WTC11 (cell line): Measurements from ENCODE around the gene KDM4C. TPM values are rescaled to one million over a fixed set of nuclear protein-coding genes. Genes with fewer than 3 reads are reported as not detected.

Experiments
- ATAC-seq: fragments of 200-7000 bp; cut with Tn5 transposase; 2 replicates; pipeline ENCODE4 v1.10.0; 2021; ENCODE audit warnings: mild to moderate bottlenecking, moderate library complexity
- CTCF ChIA-PET: fragments of 300-600 bp; sonication (Branson Sonifier 250); formaldehyde crosslinking; loops from one replicate; lab custom pipeline; 2021; ENCODE audit warnings: antibody characterized with exemption; lab: Charles Lee
- POLR2A ChIA-PET: fragments of 350-600 bp; sonication (Branson Sonifier 250); formaldehyde crosslinking; loops from one replicate; lab custom pipeline; 2021; ENCODE audit warnings: antibody characterized with exemption; lab: Charles Lee
- DNase-seq: peaks from one replicate; pipeline ENCODE4 v3.0.0; 2021; ENCODE audit warnings: low spot score
- H3K27ac Mint-ChIP-seq: 2 replicates; pipeline ENCODE4 v1.8.0; 2021; ENCODE audit warnings: mixed read lengths
- H3K27me3 Mint-ChIP-seq: 2 replicates; pipeline ENCODE4 v1.8.0; 2021; ENCODE audit warnings: low read depth, mild to moderate bottlenecking, moderate library complexity, mixed read lengths
- H3K36me3 Mint-ChIP-seq: 2 replicates; pipeline ENCODE4 v1.8.0; 2021; ENCODE audit warnings: mixed read lengths
- H3K4me1 Mint-ChIP-seq: 2 replicates; pipeline ENCODE4 v1.8.0; 2022; ENCODE audit warnings: mixed read lengths
- H3K4me3 Mint-ChIP-seq: 2 replicates; pipeline ENCODE4 v1.8.0; 2021; ENCODE audit warnings: mild to moderate bottlenecking, moderate library complexity, mixed read lengths
- H3K9me3 Mint-ChIP-seq: 2 replicates; pipeline ENCODE4 v1.8.0; 2021; ENCODE audit warnings: mixed read lengths
- AFF4 ChIP-seq: sonication (generic); formaldehyde crosslinking; IDR thresholded peaks from 2 replicates; pipeline ENCODE4 v1.8.1; 2023; ENCODE audit warnings: mild to moderate bottlenecking, missing genetic modification reagents, borderline replicate concordance
- ATF1 ChIP-seq: sonication (generic); formaldehyde crosslinking; IDR thresholded peaks from 2 replicates; pipeline ENCODE4 v1.8.1; 2023; ENCODE audit warnings: mild to moderate bottlenecking, moderate library complexity, missing genetic modification reagents
- ATF2 ChIP-seq: sonication (generic); formaldehyde crosslinking; IDR thresholded peaks from 2 replicates; pipeline ENCODE4 v1.8.1; 2022; ENCODE audit warnings: low read depth, missing genetic modification reagents, borderline replicate concordance
- CBFB ChIP-seq: sonication (generic); formaldehyde crosslinking; IDR thresholded peaks from 2 replicates; pipeline ENCODE4 v1.8.1; 2022; ENCODE audit warnings: mild to moderate bottlenecking, low read depth, missing genetic modification reagents
- FOXJ3 ChIP-seq: sonication (generic); formaldehyde crosslinking; IDR thresholded peaks from 2 replicates; pipeline ENCODE4 v1.9.0; 2021; ENCODE audit warnings: missing genetic modification reagents, mild to moderate bottlenecking, borderline replicate concordance
- JUN ChIP-seq: sonication (generic); formaldehyde crosslinking; IDR thresholded peaks from 2 replicates; pipeline ENCODE4 v1.8.0; 2023; ENCODE audit warnings: mild to moderate bottlenecking, missing genetic modification reagents
- MYBL2 ChIP-seq: sonication (generic); formaldehyde crosslinking; IDR thresholded peaks from 2 replicates; pipeline ENCODE4 v1.8.1; 2023; ENCODE audit warnings: mild to moderate bottlenecking, moderate library complexity, missing genetic modification reagents
- NFYB ChIP-seq: sonication (generic); formaldehyde crosslinking; conservative IDR thresholded peaks from 2 replicates; pipeline ENCODE4 v1.8.0; 2022; ENCODE audit warnings: low read depth, missing genetic modification reagents
- OVOL2 ChIP-seq: fragments of 250-450 bp; sonication (Bioruptor Pico); IDR thresholded peaks from 2 replicates; pipeline ENCODE4 v1.9.0; 2021; ENCODE audit warnings: mild to moderate bottlenecking, borderline replicate concordance
- RELA ChIP-seq: sonication (generic); formaldehyde crosslinking; IDR thresholded peaks from 2 replicates; pipeline ENCODE4 v1.8.1; 2022; ENCODE audit warnings: missing genetic modification reagents, mild to moderate bottlenecking, borderline replicate concordance
- USF1 ChIP-seq: sonication (generic); formaldehyde crosslinking; IDR thresholded peaks from 2 replicates; pipeline ENCODE4 v1.8.0; 2022; ENCODE audit warnings: mild to moderate bottlenecking, missing genetic modification reagents
- ZBTB21 ChIP-seq: sonication (generic); formaldehyde crosslinking; IDR thresholded peaks from 2 replicates; pipeline ENCODE4 v1.8.1; 2023; ENCODE audit warnings: mild to moderate bottlenecking, missing genetic modification reagents, borderline replicate concordance
- ZNF121 ChIP-seq: sonication (generic); formaldehyde crosslinking; IDR thresholded peaks from 2 replicates; pipeline ENCODE4 v1.8.0; 2023; ENCODE audit warnings: missing genetic modification reagents
- ZNF219 ChIP-seq: sonication (generic); formaldehyde crosslinking; IDR thresholded peaks from 2 replicates; pipeline ENCODE4 v1.8.0; 2023; ENCODE audit warnings: missing genetic modification reagents, mild to moderate bottlenecking, borderline replicate concordance
- total RNA-seq: library from RNA; stranded (reverse); gene quantifications from 3 replicates; pipeline ENCODE4 v1.2.3, GENCODE V29; 2021
- TF ChIP-seq, protein P1 (sequence below): sonication (generic); formaldehyde crosslinking; IDR thresholded peaks from 2 replicates; pipeline ENCODE4 v1.8.1; 2022; ENCODE audit warnings: missing genetic modification reagents, borderline replicate concordance
- TF ChIP-seq, protein P2 (sequence below): sonication (generic); formaldehyde crosslinking; IDR thresholded peaks from 2 replicates; pipeline ENCODE4 v1.8.0; 2022; ENCODE audit warnings: mild to moderate bottlenecking, missing genetic modification reagents
- TF ChIP-seq, protein P3 (sequence below): fragments of 250-450 bp; sonication (Bioruptor Pico); IDR thresholded peaks from 2 replicates; pipeline ENCODE4 v1.9.0; 2021; ENCODE audit warnings: moderate library complexity, mild to moderate bottlenecking, inconsistent platforms, borderline replicate concordance
- TF ChIP-seq, protein P4 (sequence below): sonication (generic); formaldehyde crosslinking; IDR thresholded peaks from 2 replicates; pipeline ENCODE4 v1.8.1; 2023; ENCODE audit warnings: mild to moderate bottlenecking, missing genetic modification reagents

The KDM4C gene
- total RNA-seq, 1 experiment from 2014 or later = 29.2 TPM

DNA sequence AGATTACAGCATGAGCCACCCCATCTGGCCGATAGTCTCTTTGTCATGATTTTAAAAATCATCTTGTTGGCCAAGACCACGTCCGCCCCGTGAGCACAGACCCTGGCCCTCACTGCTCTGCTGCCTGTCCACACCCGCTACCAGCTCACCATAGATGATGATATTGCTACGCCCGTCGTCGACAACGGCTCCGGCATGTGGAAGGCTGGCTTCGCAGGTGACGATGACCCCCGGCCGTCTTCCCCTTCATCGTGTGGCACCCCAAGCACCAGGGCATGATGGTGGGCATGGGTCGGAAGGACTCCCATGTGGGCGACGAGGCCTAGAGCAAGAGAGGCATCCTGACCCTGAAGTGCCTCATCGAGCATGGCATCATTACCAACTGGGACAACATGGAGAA lies 76.5 kb downstream of the KDM4C start (continued):
- no peak for TF ChIP-seq AFF4
- TF ChIP-seq, all 79 proteins: peak for 0

DNA sequence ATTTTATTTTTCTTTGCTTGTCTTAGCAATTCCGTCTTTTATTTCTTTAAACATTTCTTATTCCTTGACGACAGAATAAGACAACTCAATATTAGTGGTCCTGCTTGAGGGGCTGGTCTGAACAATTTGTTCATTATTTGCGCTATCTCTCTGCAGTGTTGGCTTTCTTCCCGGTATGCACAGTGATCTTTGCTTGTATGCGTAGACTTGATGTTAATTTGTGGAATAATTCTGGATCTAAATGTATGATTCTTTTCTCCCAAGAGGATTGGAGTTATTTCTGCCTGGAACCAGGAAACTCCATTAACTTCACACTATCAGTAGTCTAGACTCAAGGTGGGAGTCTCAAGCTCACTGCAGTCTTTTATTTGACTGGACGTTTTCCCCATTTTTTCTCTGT lies 80.4 kb downstream of the KDM4C start:
- ATAC-seq = no peak
- CTCF ChIA-PET = interaction anchor here (2.9 kb wide), 1 partner anchor 11 kb away, joined by 18 read pairs; no protein-coding TSS in a partner anchor
- no peak overlapping the region for H3K4me3 Mint-ChIP-seq
- peaks cover 27% of the 10 kb centered on the region for H3K36me3 Mint-ChIP-seq
- peaks cover 11% of the 10 kb centered on the region for H3K9me3 Mint-ChIP-seq
- 0 out of 2 replicates have a peak overlapping the region, but pooled peaks have one; percentile 28 for H3K27ac Mint-ChIP-seq
- H3K27me3 Mint-ChIP-seq = no peaks in the 10 kb centered on the region
- POLR2A ChIA-PET = no interaction called here
- no peak for DNase-seq
- H3K4me1 Mint-ChIP-seq = no peaks in the 10 kb centered on the region
- no peak for TF ChIP-seq JUN
- TF ChIP-seq ATF1 (CRISPR knock-in tag) = no peak
- TF ChIP-seq ZBTB21 (CRISPR knock-in tag) = no peak

DNA sequence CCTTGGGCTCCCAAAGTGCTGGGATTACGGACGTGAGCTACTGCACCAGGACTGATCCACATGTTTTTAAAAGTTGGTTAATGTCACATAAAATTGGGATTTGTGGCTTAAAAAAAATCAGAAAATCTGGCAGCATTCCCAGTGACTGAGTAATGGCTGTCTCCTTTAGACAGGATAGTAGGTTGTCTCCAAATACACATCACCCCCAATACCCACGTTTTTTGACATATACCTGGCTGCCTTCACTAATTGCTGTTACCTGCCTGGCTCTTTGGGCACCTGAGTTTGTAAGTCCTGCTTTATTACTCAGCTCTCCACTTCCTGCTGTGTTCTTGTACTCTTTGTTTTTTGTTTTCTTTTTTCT lies 84.8 kb downstream of the KDM4C start:
- no peak overlapping the region for H3K4me3 Mint-ChIP-seq
- H3K36me3 Mint-ChIP-seq = no peaks in the 10 kb centered on the region; the same call in 1 of the 2 replicates
- no peak for TF ChIP-seq CBFB (CRISPR knock-in tag)
- TF ChIP-seq USF1 (CRISPR knock-in tag) = no peak
- TF ChIP-seq ZNF121 (CRISPR knock-in tag) = no peak
- TF ChIP-seq, protein P1, sequence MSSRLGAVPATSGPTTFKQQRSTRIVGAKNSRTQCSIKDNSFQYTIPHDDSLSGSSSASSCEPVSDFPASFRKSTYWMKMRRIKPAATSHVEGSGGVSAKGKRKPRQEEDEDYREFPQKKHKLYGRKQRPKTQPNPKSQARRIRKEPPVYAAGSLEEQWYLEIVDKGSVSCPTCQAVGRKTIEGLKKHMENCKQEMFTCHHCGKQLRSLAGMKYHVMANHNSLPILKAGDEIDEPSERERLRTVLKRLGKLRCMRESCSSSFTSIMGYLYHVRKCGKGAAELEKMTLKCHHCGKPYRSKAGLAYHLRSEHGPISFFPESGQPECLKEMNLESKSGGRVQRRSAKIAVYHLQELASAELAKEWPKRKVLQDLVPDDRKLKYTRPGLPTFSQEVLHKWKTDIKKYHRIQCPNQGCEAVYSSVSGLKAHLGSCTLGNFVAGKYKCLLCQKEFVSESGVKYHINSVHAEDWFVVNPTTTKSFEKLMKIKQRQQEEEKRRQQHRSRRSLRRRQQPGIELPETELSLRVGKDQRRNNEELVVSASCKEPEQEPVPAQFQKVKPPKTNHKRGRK (CRISPR knock-in tag) = no peak
- no peak for TF ChIP-seq MYBL2 (CRISPR knock-in tag)
- TF ChIP-seq ZNF219 (CRISPR knock-in tag) = no peak
- CTCF ChIA-PET = interaction anchor here (1.3 kb wide), 1 partner anchor 15 kb away, joined by 4 read pairs; no protein-coding TSS in a partner anchor
- POLR2A ChIA-PET = no interaction called here
- ATAC-seq = no peak
- no peak for DNase-seq
- peaks cover 9% of the 10 kb centered on the region for H3K4me1 Mint-ChIP-seq
- H3K9me3 Mint-ChIP-seq = no peaks in the 10 kb centered on the region
- 0 out of 2 replicates have a peak overlapping the region, but pooled peaks have one; percentile 13 for H3K27ac Mint-ChIP-seq
- no peaks in the 10 kb centered on the region for H3K27me3 Mint-ChIP-seq

- Mint-ChIP-seq H3K36me3 (no peaks in the 10 kb centered on the region), H3K27ac (no peak overlapping the region), H3K9me3 (no peaks in the 10 kb centered on the region), H3K4me1 (peaks cover 9% of the 10 kb centered on the region), H3K27me3 (no peaks in the 10 kb centered on the region), H3K4me3 (no peak overlapping the region)
- ChIA-PET POLR2A (no interaction called here), CTCF (interaction anchor here (1.0 kb wide), 1 partner anchor 17 kb away, joined by 3 read pairs; no protein-coding TSS in a partner anchor)
- ATAC-seq = no peak
- no peak for DNase-seq
- TF ChIP-seq, protein P2, sequence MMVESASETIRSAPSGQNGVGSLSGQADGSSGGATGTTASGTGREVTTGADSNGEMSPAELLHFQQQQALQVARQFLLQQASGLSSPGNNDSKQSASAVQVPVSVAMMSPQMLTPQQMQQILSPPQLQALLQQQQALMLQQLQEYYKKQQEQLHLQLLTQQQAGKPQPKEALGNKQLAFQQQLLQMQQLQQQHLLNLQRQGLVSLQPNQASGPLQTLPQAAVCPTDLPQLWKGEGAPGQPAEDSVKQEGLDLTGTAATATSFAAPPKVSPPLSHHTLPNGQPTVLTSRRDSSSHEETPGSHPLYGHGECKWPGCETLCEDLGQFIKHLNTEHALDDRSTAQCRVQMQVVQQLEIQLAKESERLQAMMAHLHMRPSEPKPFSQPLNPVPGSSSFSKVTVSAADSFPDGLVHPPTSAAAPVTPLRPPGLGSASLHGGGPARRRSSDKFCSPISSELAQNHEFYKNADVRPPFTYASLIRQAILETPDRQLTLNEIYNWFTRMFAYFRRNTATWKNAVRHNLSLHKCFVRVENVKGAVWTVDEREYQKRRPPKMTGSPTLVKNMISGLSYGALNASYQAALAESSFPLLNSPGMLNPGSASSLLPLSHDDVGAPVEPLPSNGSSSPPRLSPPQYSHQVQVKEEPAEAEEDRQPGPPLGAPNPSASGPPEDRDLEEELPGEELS (CRISPR knock-in tag) = no peak
- TF ChIP-seq, protein P3, sequence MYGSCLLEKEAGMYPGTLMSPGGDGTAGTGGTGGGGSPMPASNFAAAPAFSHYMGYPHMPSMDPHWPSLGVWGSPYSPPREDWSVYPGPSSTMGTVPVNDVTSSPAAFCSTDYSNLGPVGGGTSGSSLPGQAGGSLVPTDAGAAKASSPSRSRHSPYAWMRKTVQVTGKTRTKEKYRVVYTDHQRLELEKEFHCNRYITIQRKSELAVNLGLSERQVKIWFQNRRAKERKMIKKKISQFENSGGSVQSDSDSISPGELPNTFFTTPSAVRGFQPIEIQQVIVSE (CRISPR knock-in tag) = no peak
- no peak for TF ChIP-seq ATF2 (CRISPR knock-in tag)
- no peak for TF ChIP-seq OVOL2
- no peak for TF ChIP-seq FOXJ3 (CRISPR knock-in tag)
- TF ChIP-seq RELA = no peak
- TF ChIP-seq, protein P4, sequence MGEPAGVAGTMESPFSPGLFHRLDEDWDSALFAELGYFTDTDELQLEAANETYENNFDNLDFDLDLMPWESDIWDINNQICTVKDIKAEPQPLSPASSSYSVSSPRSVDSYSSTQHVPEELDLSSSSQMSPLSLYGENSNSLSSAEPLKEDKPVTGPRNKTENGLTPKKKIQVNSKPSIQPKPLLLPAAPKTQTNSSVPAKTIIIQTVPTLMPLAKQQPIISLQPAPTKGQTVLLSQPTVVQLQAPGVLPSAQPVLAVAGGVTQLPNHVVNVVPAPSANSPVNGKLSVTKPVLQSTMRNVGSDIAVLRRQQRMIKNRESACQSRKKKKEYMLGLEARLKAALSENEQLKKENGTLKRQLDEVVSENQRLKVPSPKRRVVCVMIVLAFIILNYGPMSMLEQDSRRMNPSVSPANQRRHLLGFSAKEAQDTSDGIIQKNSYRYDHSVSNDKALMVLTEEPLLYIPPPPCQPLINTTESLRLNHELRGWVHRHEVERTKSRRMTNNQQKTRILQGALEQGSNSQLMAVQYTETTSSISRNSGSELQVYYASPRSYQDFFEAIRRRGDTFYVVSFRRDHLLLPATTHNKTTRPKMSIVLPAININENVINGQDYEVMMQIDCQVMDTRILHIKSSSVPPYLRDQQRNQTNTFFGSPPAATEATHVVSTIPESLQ (CRISPR knock-in tag) = no peak
- TF ChIP-seq NFYB (CRISPR knock-in tag) = no peak
Observed at GRCh38 chr9:6843742-6844141, 86.0 kb downstream of the KDM4C start.
